HG03045 (cell line): ENCODE data around the gene WNT9B.

Experiments
- ATAC-seq: cut with Tn5 transposase; IDR thresholded peaks from one replicate; pipeline ENCODE4 v1.9.1; 2021; ENCODE audit warnings: mild to moderate bottlenecking, moderate library complexity; ENCODE audit not compliant: unreplicated experiment

Gene WNT9B

GRCh38 chr17:46853896-46854444, 2.6 kb downstream of the WNT9B start:
- no peak for ATAC-seq

- no peak for ATAC-seq
Observed at GRCh38 chr17:46854515-46854914, 3.1 kb downstream of the WNT9B start.

- ATAC-seq, result no peak
Observed at GRCh38 chr17:46854948-46855347, 3.6 kb downstream of the WNT9B start.

DNA sequence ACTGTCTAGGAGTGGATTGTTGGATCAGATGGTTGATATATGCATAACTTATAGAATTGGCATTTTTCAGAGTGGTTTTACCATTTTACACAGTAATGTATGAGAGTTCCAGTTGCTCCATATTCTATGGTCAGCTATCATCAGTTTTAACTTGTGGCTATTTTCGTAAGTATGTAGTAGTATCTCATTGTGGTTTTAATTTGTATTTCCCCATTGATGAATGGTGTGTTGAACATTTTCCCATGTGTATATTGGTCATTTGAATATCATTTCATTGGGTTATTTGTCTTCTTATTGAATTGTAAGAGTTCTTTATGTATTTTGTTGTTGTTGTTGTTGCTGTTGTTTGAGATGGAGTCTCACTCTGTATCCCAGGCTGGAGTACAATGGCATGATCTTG, 6.2 kb downstream of the WNT9B start:
- no peak for ATAC-seq

GRCh38 chr17:46859996-46860395, 8.6 kb downstream of the WNT9B start:
- no peak for ATAC-seq

- ATAC-seq, result no peak
Observed at GRCh38 chr17:46862949-46863348, 11.6 kb downstream of the WNT9B start.

- no peak for ATAC-seq
Observed at GRCh38 chr17:46863383-46864121, 12.2 kb downstream of the WNT9B start.

- ATAC-seq, result no peak
Observed at GRCh38 chr17:46865100-46865499, 13.7 kb downstream of the WNT9B start.

- no peak for ATAC-seq
Observed at GRCh38 chr17:46866325-46866724, 14.9 kb downstream of the WNT9B start.

- ATAC-seq, result no peak
Observed at GRCh38 chr17:46866747-46867146, 15.4 kb downstream of the WNT9B start.

GRCh38 chr17:46868689-46869187, 17.4 kb downstream of the WNT9B start:
- no peak for ATAC-seq

DNA sequence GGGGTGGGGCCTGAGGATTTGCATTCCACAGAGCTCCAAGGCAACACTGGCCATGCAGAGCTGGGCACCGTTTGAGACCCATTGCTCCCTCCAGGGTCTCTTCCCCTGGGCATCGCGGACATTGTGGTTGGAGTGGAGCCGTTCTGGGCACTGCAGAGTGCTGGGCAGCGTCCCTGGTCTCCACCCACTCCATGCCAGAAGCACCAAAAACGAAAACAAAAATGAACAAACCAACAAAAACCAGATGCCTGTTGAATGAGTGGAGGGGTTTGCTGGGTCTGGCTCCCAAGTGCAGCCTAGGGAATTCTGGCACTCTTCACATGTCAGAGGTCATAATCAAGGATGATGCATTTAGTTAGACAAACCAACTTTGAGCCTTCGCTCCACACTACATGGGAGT, 17.9 kb downstream of the WNT9B start:
- ATAC-seq, result no peak

DNA sequence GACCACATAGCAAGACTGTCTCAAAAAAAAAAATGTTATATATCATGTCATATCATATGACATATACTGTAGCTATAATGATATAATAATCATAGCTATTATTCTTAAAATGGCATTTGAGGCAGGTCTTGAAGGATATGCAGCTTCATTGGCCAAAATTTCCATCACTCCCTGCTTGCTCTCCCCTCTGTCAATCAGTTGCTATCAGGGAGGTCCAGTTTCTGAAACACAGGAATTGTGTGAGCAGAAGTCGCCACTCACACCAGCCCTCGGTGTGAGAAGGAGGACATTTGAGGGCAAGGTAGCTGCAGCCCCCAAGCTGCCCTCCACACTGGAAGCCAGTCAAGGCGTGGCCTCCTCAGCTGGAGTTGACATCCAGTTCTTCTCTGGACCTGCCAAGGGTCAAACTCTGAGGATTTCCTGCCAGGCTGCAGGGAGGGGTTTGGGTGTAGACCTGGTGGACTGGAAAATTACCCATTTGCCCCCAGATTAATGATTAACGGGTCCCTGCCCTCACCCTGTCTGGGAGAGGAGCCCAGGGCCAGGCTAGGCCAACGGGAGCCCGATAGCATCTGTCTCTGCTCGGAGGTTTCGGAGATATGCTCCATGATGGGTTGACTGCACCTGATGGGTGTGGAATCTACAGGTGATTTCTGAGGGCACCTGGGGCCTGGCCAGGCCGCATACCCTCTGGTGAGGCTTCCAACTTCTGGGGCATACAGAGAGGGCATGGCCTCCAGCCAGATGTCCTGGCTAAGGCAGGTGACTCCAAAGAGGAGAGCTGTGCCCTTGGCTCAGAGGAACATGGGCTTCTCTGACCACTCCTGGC, 18.8 kb downstream of the WNT9B start:
- no peak for ATAC-seq

DNA sequence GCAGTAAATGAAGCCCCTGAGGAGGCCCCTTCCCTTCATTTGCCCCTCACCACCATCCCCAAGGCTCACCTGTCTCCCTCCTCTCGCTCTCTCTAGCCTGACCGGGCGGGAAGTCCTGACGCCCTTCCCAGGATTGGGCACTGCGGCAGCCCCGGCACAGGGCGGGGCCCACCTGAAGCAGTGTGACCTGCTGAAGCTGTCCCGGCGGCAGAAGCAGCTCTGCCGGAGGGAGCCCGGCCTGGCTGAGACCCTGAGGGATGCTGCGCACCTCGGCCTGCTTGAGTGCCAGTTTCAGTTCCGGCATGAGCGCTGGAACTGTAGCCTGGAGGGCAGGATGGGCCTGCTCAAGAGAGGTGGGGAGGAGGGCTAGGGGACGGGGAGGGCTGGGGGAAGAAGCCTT, 21.0 kb downstream of the WNT9B start:
- no peak for ATAC-seq

DNA sequence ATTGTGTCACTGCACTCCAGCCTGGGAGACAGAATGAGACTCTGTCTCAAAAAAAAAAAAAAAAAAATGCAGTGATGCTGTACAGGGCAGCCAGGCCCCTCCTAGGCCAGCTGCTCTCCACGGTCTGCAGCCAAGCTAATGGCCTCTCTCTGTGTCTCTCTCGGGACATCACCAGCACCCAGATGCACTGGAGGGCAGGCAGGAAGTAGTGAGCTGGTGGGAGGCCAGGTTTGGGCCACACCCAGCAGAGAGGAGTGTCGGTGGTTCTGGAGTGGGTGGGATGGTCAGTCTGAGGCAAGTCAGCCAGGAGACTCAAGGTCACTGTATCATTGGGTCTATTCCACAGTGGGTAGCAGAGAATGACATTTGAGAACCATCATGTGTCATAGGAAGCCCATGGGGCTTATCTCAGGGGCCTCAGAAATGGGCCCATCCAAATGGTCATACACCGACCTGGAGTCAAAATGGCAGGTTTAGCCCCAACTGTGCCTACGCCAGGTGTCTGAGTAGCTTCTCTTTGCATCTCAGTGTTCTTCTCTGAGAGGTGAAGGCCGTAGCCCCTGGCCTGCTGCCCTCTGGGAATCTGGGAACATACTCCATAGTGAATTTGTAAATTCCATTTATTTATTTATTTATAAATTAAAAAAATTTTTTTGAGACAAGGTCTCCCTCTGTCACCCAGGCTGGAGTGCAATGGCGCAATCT, 22.7 kb downstream of the WNT9B start:
- ATAC-seq, result no peak

- ATAC-seq, result no peak
Observed at GRCh38 chr17:46874906-46875305, 23.5 kb downstream of the WNT9B start.

- no peak for ATAC-seq
Observed at GRCh38 chr17:46875849-46876352, 24.5 kb downstream of the WNT9B start.

GRCh38 chr17:46876353-46876887, 25.0 kb downstream of the WNT9B start:
- no peak for ATAC-seq

GRCh38 chr17:46876926-46877325, 25.5 kb downstream of the WNT9B start:
- ATAC-seq, result no peak

- ATAC-seq, result no peak
Observed at GRCh38 chr17:46877466-46877865, 26.1 kb downstream of the WNT9B start.

DNA sequence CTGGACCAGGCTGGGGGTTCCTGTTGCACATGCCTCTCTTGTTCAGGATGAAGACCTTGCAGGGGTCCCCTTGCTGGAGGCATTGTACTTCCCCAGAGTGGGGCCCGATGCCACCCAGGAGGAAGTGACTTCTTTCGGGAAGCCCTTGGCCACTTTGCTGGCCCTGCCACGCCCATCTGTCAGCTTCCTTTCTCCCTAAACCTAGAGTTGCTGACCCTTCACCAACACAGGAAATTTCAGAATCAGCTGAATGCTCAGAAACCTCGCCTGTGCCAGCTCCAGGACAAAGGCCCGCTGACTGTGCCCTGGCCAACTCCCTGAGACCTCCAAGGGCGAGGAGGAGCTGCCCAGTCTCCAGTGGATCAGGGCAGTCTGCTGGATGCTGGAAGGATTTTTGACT, 26.7 kb downstream of the WNT9B start:
- ATAC-seq, result no peak
